Suprapubic skin (tissue), 4 donors: ENCODE results near the gene APEH. TPM values are rescaled to one million over a fixed set of nuclear protein-coding genes. Genes with fewer than 3 reads are reported as not detected.

Experiments used
- DNase-seq, 2 donors: peaks; one replicate each; pipeline ENCODE4 v3.0.0-alpha.2; 2019; ENCODE audit warnings: low spot score in 2 of 2
- H3K27ac ChIP-seq: fragments of 200-600 bp; sonication (generic); one replicate; pipeline ENCODE4 v1.5.1; 2019
- H3K27me3 ChIP-seq: fragments of 200-600 bp; sonication (generic); one replicate; pipeline ENCODE4 v1.5.1; 2019
- H3K36me3 ChIP-seq: fragments of 200-600 bp; sonication (generic); one replicate; pipeline ENCODE4 v1.5.1; 2019
- H3K4me1 ChIP-seq: fragments of 200-600 bp; sonication (generic); one replicate; pipeline ENCODE4 v1.5.1; 2019
- H3K4me3 ChIP-seq: fragments of 200-600 bp; sonication (generic); one replicate; pipeline ENCODE4 v1.5.1; 2019; ENCODE audit warnings: mild to moderate bottlenecking
- H3K9me3 ChIP-seq: fragments of 200-600 bp; sonication (generic); one replicate; pipeline ENCODE4 v1.5.1; 2019
- CTCF ChIP-seq, 2 donors: fragments of 200-600 bp in 1 of 2; fragments of 450-650 bp in 1 of 2; sonication (generic) in 1 of 2; IDR thresholded peaks; one replicate each; pipeline ENCODE4 v1.5.1; 2016 to 2019; ENCODE audit warnings: antibody characterized with exemption in 2 of 2, mild to moderate bottlenecking in 1 of 2, moderate library complexity in 1 of 2
- EP300 ChIP-seq: sonication (generic); formaldehyde crosslinking; IDR thresholded peaks from one replicate; pipeline ENCODE4 v1.6.1; 2017; ENCODE audit warnings: antibody characterized with exemption
- POLR2A ChIP-seq, 2 donors: fragments of 450-650 bp; IDR thresholded peaks; one replicate each; pipeline ENCODE4 v1.6.1; 2017; ENCODE audit warnings: antibody characterized with exemption in 2 of 2, mild to moderate bottlenecking in 2 of 2, moderate library complexity in 2 of 2
- POLR2AphosphoS5 ChIP-seq, 3 donors: sonication (generic); formaldehyde crosslinking; IDR thresholded peaks; one replicate each; pipeline ENCODE4 v1.6.1; 2017; ENCODE audit warnings: antibody characterized with exemption in 3 of 3
- WGBS: methylation state at CpG from one replicate; pipeline ENCODE4 v1.1.5; 2018; 5-methylcytosine and 5-hydroxymethylcytosine counted together
- total RNA-seq, 4 donors: library from RNA; depleted of rRNA; stranded (reverse); fragments of >200 nt; gene quantifications; one replicate each; pipeline ENCODE4 v1.1.0, GENCODE V29; 2016

Gene APEH
- total RNA-seq, 4 donors from 2014 or later = 81.8 to 103 (median 91.2) TPM

GRCh38 chr3:49703443-49703927, 29.3 kb downstream of the APEH start:
- WGBS = 86% methylated on average over 4 of the region's 14 CpGs
- Histone ChIP-seq H3K27me3 (no peaks in the 10 kb centered on the region), H3K4me3 (no peak overlapping the region), H3K36me3 (peaks cover 71% of the 10 kb centered on the region), H3K9me3 (no peaks in the 10 kb centered on the region), H3K27ac (no peak overlapping the region), H3K4me1 (peaks cover 2% of the 10 kb centered on the region)
- DNase-seq = no peak
- TF ChIP-seq POLR2AphosphoS5 (IDR thresholded peaks at IDR 0.05) (no peak), CTCF (IDR thresholded peaks at IDR 0.05) (peak; percentile 35 to 87)

GRCh38 chr3:49703956-49704355, 29.8 kb downstream of the APEH start:
- H3K4me1 ChIP-seq = peaks cover 2% of the 10 kb centered on the region
- no peaks in the 10 kb centered on the region for H3K27me3 ChIP-seq
- no peak for DNase-seq
- no peak overlapping the region for H3K4me3 ChIP-seq
- WGBS = 95% methylated on average over 7 of the region's 7 CpGs
- no peaks in the 10 kb centered on the region for H3K9me3 ChIP-seq
- H3K36me3 ChIP-seq = peaks cover 66% of the 10 kb centered on the region
- TF ChIP-seq EP300 (no peak), POLR2A (IDR thresholded peaks at IDR 0.05) (no peak)
- H3K27ac ChIP-seq = no peak overlapping the region

GRCh38 chr3:49704629-49705028, 30.5 kb downstream of the APEH start:
- DNase-seq = no peak
- Histone ChIP-seq H3K27ac (no peak overlapping the region), H3K36me3 (peaks cover 60% of the 10 kb centered on the region), H3K4me1 (peaks cover 2% of the 10 kb centered on the region), H3K27me3 (no peaks in the 10 kb centered on the region), H3K4me3 (no peak overlapping the region), H3K9me3 (no peaks in the 10 kb centered on the region)
- no peak for TF ChIP-seq POLR2A (IDR thresholded peaks at IDR 0.05)
- no peak for TF ChIP-seq CTCF (IDR thresholded peaks at IDR 0.05)
- TF ChIP-seq EP300 = no peak
- no peak for TF ChIP-seq POLR2AphosphoS5 (IDR thresholded peaks at IDR 0.05)
- 100% methylated on average over 5 of the region's 8 CpGs for WGBS

GRCh38 chr3:49705390-49705960, 31.3 kb downstream of the APEH start:
- no peaks in the 10 kb centered on the region for H3K9me3 ChIP-seq
- H3K36me3 ChIP-seq = peaks cover 54% of the 10 kb centered on the region
- 94% methylated on average over 8 of the region's 17 CpGs for WGBS

GRCh38 chr3:49706456-49707112, 32.4 kb downstream of the APEH start:
- DNase-seq = no peak
- no peaks in the 10 kb centered on the region for H3K27me3 ChIP-seq
- peaks cover 44% of the 10 kb centered on the region for H3K36me3 ChIP-seq
- no peak for TF ChIP-seq POLR2AphosphoS5 (IDR thresholded peaks at IDR 0.05)
- no peak for TF ChIP-seq EP300
- TF ChIP-seq POLR2A (IDR thresholded peaks at IDR 0.05) = no peak
- TF ChIP-seq CTCF (IDR thresholded peaks at IDR 0.05) = no peak
- H3K27ac ChIP-seq = no peak overlapping the region
- no peaks in the 10 kb centered on the region for H3K9me3 ChIP-seq
- H3K4me1 ChIP-seq = peaks cover 2% of the 10 kb centered on the region
- WGBS = 93% methylated on average over 6 of the region's 9 CpGs
- no peak overlapping the region for H3K4me3 ChIP-seq

More at GRCh38 chr3:49705390-49705960, 31.3 kb downstream of the APEH start:
- TF ChIP-seq CTCF (IDR thresholded peaks at IDR 0.05) (no peak), POLR2A (IDR thresholded peaks at IDR 0.05) (no peak), EP300 (no peak), POLR2AphosphoS5 (IDR thresholded peaks at IDR 0.05) (no peak)
- Histone ChIP-seq H3K27me3 (no peaks in the 10 kb centered on the region), H3K4me1 (peaks cover 2% of the 10 kb centered on the region), H3K4me3 (no peak overlapping the region), H3K27ac (no peak overlapping the region)
- DNase-seq = no peak
